ENCODE measurements around the gene GALNT1. TPM values are rescaled to one million over a fixed set of nuclear protein-coding genes. Genes with fewer than 3 reads are reported as not detected.
A peak's percentile ranks its signal among the peaks of the same experiment; 100 is the strongest.

The GALNT1 gene
- total RNA-seq, 1 donor from 2014 or later: 65.3 TPM

- DNase-seq: no peak
- H3K4me3 Mint-ChIP-seq (ENCODE audit: unreplicated experiment): no peak overlapping the region
- no peak for TF ChIP-seq CTCF (IDR thresholded peaks at IDR 0.05; ENCODE audit: partially characterized antibody, unreplicated experiment)
- no peaks in the 10 kb centered on the region for H3K9me3 Mint-ChIP-seq (ENCODE audit: unreplicated experiment)
- no peak overlapping the region for H3K27ac Mint-ChIP-seq (ENCODE audit: unreplicated experiment)
- H3K4me1 Mint-ChIP-seq (ENCODE audit: low read depth, unreplicated experiment): no peaks in the 10 kb centered on the region
- H3K27me3 Mint-ChIP-seq (ENCODE audit: unreplicated experiment): no peaks in the 10 kb centered on the region
- H3K36me3 Mint-ChIP-seq (ENCODE audit: unreplicated experiment): no peaks in the 10 kb centered on the region
Measured at GRCh38 chr18:35754464-35754863, 172.9 kb downstream of the GALNT1 start.

- Mint-ChIP-seq H3K36me3 (ENCODE audit: unreplicated experiment) (peaks cover 5% of the 10 kb centered on the region), H3K27me3 (ENCODE audit: unreplicated experiment) (no peaks in the 10 kb centered on the region), H3K27ac (ENCODE audit: unreplicated experiment) (no peak overlapping the region), H3K9me3 (ENCODE audit: unreplicated experiment) (peaks cover 3% of the 10 kb centered on the region), H3K4me1 (ENCODE audit: low read depth, unreplicated experiment) (no peaks in the 10 kb centered on the region), H3K4me3 (ENCODE audit: unreplicated experiment) (no peak overlapping the region)
- no peak for TF ChIP-seq CTCF (IDR thresholded peaks at IDR 0.05; ENCODE audit: partially characterized antibody, unreplicated experiment)
- no peak for DNase-seq
Measured at GRCh38 chr18:35755369-35755768, 173.8 kb downstream of the GALNT1 start.

- peaks cover 9% of the 10 kb centered on the region for H3K36me3 Mint-ChIP-seq (ENCODE audit: unreplicated experiment)
- peaks cover 6% of the 10 kb centered on the region for H3K9me3 Mint-ChIP-seq (ENCODE audit: unreplicated experiment)
- peak; percentile 56 for DNase-seq
- H3K4me3 Mint-ChIP-seq (ENCODE audit: unreplicated experiment): no peak overlapping the region
- H3K27ac Mint-ChIP-seq (ENCODE audit: unreplicated experiment): no peak overlapping the region
- peak; percentile 98 for TF ChIP-seq CTCF (IDR thresholded peaks at IDR 0.05; ENCODE audit: partially characterized antibody, unreplicated experiment)
- no peaks in the 10 kb centered on the region for H3K27me3 Mint-ChIP-seq (ENCODE audit: unreplicated experiment)
- no peaks in the 10 kb centered on the region for H3K4me1 Mint-ChIP-seq (ENCODE audit: low read depth, unreplicated experiment)
Measured at GRCh38 chr18:35756506-35757117, 175.1 kb downstream of the GALNT1 start.

Small RNA genes lying within 50 kb of the gene (microRNA-seq; reads per million reads assigned to microRNA genes)
- gene MIR3975 (ENCODE audit: unreplicated experiment): not detected

Other genes starting within 250 kb of the GALNT1 start
- 59.2 TPM for gene ZNF24, start 237.3 kb upstream of the GALNT1 start, total RNA-seq (ENCODE audit: unreplicated experiment)
- gene ZNF396, start 204.4 kb upstream of the GALNT1 start, total RNA-seq (ENCODE audit: unreplicated experiment): 2.1 TPM
- gene INO80C, start 83.8 kb upstream of the GALNT1 start, total RNA-seq (ENCODE audit: unreplicated experiment): 38.7 TPM

Measured in glutamatergic neuron (in vitro differentiated cells).